CD4-positive, alpha-beta T cell treated with Interleukin-21 for 1 hour (primary cell): ENCODE data around the gene SYTL3.

Experiments
- DNase-seq: peaks from one replicate; pipeline ENCODE4 v3.0.0-alpha.2; 2020

SYTL3 gene

DNA sequence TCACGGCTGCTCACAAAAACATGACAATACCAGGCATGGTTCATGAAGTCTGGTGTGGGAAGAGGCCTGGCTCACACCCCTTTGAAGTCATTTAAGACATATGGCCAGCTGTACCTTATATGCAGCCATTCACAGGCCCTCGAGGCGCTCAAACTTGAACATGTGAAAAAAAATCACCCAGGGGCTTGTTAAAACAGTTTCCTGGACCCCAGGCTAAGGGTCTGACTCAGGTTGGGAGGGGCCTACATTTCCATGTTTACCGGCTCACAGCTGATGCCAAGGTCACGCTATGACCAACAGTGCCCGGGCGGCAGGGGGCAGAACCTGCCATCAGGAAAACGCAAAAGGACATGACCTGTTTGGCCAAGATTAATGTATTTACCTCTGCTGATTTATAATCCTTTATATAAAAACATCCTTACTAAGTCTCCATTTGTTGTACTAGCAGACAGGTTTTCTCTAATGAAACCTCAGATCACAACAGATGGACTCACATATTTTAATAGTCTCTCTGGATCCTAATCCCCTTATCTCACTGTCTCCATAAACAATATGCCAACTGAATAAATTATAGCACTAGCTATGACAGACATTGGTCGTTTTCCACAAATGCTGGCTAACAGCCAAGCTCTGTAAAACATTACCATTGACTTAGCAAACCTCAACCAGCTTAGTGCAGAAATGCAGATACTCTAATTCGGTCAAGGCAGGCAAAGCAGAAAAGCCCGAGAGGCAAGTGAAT is 149.4 kb downstream of the SYTL3 start:
- DNase-seq, result no peak

DNA sequence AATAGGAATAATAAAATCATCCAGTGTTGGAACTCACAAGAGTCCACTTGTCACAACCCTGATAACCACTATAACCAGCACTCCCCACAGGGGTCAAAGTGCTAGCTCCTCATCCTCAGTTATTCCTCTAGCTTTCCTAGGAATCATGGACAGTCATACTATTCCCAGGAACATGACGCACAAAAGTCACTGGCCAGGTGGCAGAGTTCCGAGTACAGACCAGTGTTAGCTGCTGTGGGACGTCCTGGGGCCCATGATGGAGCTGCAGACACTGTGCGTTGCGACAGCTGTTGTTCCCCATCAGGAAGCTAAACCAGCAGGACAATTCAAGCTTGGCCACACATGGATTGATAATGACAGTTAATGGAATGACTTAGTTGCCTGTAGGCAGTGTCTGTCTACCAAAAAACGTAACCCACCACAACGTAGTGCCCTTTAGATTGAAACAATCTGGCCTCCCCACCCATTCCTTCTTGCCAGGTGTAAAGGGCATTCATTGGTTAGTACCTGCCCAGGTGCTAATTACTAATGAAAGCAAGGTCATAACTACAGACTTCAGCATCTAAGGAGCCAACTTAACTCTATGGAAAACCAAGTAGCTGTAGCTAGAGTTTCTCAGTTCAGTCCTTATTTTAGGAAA is 151.9 kb downstream of the SYTL3 start:
- no peak for DNase-seq

DNA sequence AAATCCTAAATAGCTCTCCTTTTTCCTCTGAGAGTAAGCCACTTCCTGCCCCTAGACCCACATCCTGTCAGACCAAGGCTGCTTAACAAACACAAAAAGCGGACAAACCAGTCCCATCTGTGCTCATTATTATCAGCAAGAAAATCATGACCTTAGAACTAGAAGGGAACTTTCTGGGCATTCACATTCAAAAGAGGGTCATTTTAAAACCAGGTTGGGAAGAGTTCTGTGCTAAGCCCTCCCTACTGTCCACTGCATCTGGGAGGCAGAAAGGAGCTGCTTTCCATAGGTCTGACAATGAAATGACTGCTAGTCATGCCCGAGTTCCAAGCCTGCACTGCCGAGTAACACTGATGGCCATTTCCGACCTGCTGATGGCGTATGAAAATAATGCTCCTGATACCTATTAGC is 153.9 kb downstream of the SYTL3 start:
- peak; percentile 78 for DNase-seq

DNA sequence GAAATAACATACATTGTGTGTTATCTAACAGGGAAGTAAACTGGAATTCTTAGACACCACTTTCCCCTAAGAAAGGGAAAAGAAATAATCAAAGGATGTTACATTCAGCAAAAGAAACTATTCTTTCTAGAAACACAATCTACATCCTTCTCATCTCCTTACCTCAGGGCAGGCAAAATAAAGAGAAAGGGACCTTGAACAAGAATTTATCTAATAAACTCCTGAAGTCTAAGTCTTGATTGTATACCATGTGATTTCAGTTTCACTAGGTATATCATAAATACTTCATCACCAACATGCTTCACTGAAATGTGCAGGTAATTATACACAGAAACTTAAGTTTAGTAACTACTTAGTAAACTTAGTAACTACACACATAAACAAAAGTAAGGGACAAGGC is 154.4 kb downstream of the SYTL3 start:
- DNase-seq, result no peak

DNA sequence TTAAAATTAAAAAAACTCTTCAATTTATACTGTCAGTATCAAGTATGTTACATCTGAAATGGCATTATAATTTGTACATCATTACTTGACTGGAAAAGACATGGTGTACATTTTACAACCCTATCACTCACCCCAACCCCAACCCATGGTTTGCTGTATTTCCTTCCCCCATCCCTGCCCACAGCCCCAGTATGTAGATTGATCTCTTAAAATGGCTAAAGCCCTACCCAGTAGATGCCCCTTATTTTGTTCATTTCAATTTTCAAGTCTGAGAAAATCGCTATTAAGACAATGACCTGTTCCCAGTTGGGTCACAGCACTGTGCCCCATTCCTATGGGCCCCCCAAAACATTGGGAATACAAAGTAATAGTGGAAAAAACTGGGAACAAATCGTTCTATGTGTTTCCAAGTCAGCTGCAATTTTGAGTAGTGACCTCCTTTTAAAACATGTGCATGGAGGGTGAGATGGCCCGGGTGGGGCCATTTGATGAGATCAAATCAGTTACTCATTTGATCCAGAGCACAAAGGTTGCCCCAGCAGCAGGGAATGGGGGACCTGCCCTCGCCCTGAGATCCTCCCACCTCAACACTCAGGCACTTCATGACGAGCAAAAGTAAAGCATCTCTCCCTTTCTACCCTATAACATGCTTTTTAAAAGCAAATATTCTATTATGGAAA is 156.0 kb downstream of the SYTL3 start:
- peak; percentile 36 for DNase-seq

DNA sequence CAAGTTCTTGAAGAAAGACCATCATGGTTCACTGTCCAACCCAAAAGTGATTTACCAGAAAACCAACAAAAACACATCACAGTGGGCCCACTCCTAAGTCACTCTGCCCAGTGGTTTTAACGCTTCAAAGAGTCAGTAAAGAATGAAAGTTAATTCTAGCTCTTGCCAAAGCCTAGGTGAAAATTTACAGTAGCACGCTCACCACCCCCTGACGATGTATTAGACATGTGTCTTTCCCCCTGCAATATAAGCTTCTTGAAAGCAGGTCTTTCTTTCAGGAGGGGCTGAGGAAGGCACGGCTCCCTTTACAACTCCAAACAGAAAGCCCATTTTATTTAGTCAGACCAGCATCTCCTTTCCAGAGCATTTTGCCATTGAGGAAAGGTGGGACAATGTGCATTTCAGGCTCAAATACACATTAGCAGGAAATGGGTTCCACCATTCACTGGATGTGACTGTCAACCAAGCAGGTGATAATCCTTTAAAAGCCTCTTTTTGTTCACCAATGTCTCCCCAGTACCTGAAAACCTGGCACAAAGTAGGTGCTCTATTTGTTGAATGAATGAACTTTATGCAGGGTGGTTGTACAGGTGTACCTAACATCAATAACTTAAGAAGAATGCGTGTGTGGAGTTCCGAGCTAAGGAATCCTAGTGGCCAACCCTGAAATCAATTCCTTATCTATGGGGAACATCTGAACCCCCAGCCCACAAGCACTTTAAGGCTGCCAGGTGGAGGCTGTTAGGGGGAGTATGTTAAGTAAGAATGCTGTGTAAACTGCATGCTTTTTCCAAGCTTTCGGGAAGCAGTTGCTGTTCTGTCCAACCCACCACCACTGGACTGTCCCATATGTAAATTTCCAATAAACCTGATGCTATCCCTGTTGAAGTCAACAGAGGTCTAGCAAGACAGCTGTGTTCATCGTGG is 157.9 kb downstream of the SYTL3 start:
- peak; percentile 45 for DNase-seq

DNA sequence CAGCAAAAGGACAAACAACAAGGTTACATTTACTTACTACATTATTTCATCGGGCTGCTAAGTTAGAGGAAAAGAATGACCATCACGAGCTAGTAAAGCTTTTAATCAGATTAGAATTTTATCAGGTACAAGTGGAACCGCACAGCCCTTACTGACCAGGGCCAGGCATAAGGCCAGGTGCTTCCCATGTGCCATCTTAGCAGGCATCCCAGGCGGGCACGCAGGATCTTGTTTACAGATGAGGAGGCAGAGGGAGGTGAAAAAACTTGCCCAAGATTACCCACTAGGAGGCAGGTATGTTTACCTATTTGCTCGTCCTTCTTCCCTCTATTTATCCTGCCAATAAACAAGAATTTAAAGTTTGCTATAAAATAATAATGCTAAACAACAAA is 158.6 kb downstream of the SYTL3 start:
- peak; percentile 26 for DNase-seq

DNA sequence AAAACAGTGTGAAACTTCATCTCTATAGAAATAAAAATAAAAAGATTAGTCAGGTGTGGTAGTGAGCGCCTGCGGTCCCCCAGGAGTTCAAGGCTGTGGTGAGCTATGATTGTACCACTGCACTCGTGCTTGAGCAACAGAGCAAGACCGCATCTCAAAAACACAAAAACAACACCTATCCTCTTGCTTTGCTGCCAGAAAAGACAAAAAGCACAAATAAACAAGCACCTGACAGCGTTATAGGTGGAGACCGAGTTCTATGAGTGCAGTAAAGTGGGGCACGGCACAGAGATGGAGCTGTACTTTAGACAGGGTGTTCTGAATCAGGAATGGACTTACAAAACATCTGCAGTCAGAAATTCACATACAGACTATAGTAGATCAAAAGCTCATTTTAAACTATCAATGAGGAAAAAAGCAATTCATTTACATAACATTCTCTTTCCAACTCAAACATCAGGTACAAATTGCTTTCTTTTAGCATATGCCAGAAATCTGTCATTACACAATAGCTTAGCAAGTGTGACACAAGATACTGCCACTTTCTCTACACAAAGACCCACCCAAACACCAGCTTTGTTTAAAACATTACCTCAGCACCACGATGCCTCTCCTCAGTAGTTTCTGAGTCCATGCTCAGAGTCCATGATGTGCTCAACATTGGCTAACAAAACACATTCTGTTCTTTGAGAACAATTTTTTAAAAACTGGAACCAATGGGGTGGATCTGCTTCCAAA is 159.3 kb downstream of the SYTL3 start:
- DNase-seq, result peak; percentile 65

DNA sequence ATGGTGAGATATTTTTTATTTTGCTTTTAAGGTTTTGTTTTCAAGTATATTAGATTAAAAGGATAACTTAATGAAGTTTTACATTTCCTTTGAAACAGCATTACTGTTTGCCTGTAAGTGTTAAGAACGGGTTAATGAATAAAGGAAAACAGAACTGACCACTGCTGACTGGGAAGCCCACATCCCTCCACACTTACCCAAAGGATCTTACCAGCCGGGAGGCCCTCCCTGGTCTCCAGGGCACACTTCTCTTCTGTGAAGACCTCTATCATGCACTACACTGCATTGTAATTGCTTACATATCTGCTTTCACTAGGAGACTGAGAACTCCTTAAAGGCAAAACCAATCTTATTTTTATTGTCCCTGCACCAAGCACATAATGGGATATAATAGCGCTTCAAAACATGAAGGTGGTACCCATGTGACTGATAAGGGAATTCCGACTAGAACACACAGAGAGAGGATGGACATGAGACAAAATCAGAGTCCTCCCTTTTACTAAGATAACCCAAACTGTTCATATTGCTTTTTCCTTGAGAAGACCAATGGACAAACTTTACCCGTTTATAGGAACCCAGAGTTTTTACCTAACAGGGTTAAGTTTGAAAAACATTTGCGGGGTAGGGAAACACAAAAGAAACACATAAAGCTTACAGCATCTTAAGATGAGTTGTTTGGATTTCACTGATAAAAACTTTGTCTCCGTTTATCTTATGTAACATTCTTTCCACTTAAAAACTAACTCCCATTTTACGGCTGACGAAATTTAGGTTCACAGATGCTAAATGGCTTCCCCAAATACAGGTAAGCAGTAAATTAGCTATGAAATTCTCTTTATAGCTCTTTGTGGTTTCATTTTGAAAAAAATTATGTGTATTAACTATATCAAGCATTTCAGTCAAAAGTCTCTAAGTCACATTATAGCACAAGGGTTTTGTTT is 160.6 kb downstream of the SYTL3 start:
- DNase-seq, result peak; percentile 30

DNA sequence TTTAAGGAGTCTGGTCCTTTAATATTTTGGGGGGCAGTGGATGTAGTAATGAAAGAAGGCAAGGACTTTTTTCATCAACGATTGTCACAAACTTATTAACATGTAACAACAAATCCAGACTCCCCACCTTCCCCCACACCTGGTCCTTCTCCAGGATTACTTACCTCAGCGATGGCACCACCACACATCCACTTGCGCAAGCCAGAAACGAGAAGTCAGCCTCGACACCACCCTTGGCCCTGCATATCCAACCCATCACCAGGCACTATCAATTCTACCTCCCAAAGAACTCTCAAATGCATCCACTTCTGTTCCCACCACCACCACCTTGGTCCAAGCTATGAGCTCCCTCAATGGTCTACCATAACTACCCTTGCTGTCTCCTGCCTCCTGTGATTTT is 162.8 kb downstream of the SYTL3 start:
- no peak for DNase-seq

DNA sequence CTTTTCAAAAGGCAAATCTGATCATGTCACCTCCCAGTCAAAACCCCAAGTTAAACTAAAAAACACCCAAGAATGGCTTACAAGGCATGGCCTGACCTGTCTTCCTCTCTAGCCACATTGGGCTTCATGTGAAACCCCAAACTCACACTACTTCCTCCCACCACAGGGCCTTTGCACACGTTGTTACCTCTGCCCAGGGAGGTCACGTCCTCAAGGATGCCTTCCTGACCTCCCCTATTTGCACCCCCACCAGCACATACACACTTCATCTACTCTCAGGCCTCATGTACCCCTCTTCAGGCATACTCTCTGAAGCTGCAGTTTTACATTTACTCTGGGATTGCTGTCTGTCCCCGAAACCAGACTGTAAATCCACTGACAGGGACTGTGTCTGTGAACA is 163.2 kb downstream of the SYTL3 start:
- DNase-seq, result peak; percentile 62
